Activated CD4-positive, CD25-positive, alpha-beta regulatory T cell treated with anti-CD3 and anti-CD28 coated beads, Interleukin-2, amount 50 U/mL, for 24 hours (primary cell): Measurements from ENCODE around the gene TMEM62.
"Not testable (repeated sequence)": the region's sequence is repeated elsewhere in the genome, so short reads cannot be mapped to it uniquely, and the experiment has no call there.

Experiments used
- ATAC-seq, 2 donors: fragments of 150-1000 bp; cut with Tn5 transposase; one replicate each; pipeline ENCODE4 v1.10.0; 2021; ENCODE audit warnings: mild to moderate bottlenecking in 1 of 2, moderate library complexity in 1 of 2

The TMEM62 gene

DNA sequence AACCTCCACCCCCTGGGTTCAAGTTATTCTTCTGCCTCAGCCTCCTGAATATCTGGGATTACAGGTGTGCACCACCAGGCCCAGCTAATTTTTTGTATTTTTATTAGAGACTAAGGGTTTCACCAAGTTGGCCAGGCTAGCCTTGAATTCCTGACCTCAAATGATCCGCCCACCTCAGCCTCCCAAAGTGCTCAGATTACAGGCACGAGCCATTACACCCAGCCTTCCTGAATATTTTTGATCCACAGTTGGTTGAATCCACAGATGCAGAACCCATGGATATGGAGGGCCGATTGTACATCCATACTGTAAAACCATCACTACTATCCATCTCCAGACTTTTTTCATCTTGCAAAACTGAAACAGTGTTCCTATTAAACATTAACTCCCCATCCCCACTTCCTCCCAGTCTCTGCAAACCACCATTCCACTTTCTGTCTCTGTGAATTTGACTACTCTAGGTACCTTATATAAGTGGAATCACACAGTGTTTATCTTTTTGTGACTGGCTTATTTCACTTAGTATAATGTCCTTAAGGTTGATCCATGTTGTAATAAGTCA lies 8.2 kb upstream of the TMEM62 start:
- ATAC-seq = no peak

DNA sequence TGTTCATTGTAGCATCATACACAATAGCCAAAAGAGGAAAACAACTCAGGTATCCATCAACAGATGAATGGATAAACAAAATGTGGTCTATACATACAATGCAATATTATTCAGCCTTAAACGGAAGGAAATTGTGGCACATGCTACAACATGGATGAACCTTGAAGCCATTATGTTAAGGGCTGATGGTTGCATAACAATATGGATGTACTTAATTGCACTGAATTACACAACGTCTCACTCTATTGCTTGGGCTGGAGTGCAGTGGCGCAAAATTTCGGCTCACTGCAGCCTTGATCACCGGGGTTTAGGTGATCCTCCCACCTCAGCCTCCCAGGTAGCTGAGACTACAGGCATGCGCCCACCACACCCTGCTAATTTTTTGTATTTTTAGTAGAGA lies 7.0 kb upstream of the TMEM62 start:
- ATAC-seq = no peak

DNA sequence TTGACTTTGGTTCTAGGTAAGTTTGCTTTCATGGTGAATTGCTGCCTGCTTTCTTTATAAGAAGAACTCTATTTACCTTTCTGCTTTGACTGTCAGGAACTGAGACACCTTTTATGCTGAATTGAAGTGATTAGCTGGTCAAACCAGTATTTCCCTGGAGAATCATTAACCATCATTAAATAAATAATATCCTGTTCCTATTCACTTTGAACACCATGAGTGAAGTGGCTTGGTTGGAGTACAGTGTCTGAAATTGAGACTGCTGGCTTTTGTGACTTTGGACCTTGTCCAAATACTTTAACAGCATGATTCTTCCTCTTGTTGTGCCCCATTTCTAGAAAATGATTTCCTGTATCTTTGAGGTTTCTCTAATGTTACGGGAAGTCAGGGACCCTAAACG lies 5.6 kb upstream of the TMEM62 start:
- no peak for ATAC-seq

DNA sequence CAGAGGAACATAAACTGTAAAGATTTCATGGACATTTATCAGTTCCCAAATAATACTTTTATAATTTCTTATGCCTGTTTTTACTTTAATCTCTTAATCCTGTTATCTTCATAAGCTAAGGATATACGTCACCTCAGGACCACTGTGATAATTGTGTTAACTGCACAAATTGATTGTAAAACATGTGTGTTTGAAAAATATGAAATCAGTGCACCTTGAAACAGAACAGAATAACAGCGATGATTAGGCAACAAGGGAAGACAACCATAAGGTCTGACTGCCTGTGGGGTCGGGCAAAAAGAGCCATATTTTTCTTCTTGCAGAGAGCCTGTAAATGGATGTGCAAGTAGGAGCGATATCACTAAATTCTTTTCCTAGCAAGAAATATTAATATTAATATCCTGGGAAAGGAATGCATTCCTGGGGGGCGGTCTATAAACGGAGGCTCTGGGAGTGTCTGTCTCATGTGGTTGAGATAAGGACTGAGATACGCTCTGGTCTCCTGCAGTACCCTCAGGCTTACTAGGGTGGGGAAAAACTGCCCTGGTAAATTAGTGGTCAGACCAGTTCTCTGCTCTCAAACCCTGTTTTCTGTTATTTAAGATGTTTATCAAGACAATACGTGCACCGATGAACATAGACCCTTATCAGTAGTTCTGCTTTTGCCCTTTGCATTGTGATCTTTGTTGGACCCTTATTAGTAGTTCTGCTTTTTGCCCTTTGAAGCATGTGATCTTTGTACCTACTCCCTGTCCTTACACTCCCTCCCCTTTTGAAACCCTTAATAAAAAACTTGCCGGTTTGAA lies 5.0 kb upstream of the TMEM62 start:
- ATAC-seq = not testable (repeated sequence)

DNA sequence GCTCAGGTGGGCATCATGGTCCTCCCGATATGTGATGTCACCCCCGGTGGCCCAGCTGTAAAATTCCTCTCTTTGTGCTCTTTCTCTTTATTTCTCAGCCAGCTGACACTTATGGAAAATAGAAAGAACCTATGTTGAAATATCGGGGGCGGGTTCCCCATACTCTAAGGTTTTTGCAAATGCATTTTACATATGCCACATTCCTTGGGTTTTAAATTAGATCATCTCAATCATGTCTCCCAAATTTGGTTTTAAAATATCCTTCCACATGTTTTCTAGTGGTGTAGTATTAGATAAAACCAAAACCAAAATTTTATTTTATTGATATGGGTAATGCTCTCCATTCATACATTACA lies 4.4 kb upstream of the TMEM62 start:
- no peak for ATAC-seq

DNA sequence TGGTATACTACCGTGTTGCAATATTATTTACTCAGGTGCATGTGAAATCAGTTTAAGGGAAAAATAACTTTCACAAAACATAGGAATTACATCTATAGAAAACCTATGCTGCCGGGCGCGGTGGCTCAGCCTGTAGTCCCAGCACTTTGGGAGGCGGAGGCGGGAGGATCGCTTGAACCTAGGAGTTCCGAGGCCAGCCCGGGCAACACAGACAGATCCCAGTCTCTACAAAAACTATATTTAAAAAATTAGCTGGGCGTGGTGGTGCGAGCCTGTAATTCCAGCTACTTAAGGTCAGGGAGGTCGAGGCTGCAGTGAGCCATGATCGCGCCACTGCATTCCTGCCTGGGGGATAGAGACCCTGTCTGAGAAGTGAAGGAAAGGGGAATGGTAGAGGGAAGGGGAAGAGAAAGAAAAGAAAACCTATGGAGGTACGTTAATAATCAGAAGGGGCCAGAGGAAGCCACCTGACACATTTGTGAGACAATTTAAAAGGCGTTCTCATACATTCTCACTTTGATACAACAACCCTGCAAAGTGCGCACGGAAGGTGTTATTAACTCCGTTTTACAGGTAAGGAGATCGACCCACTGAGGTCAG lies 456 bp upstream of the TMEM62 start:
- ATAC-seq = no peak

DNA sequence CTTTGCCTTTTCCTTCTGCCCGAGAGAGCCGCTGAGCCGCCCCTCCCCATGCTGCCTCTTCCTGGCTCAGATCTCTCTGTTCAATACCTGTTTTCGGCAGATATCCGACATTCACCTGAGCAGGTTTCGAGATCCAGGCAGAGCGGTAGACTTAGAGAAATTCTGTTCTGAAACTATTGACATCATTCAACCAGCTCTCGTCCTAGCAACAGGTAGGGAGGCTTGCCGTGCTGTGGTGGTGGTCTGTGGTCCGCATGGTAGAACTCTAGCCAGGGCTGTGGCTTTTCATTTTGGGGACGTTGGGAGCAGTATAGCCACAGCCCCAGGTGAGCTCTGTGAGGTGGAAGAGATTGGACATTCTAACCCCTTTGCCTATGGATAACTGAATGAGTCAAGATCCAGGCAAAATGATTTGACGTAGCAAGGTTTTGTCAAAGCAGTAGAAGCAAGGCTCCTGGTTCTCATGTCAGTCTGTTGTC lies 810 bp downstream of the TMEM62 start:
- ATAC-seq = peak; percentile 7 to 23

DNA sequence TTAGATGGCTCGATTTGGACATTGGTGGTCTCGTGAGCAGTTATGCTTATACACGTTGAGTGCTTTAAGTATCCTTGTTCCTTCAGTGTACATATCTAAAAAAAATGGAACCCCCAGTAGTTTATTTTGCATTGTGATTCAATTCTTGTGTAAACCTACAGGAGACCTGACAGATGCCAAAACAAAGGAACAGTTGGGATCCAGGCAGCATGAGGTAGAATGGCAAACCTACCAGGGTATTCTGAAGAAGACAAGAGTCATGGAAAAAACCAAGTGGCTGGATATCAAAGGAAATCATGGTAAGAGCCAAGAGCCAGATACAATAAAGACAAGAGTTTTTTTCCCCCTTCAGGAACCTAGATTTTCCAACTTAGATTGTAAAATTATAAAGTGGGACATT lies 2.0 kb downstream of the TMEM62 start:
- ATAC-seq = no peak

DNA sequence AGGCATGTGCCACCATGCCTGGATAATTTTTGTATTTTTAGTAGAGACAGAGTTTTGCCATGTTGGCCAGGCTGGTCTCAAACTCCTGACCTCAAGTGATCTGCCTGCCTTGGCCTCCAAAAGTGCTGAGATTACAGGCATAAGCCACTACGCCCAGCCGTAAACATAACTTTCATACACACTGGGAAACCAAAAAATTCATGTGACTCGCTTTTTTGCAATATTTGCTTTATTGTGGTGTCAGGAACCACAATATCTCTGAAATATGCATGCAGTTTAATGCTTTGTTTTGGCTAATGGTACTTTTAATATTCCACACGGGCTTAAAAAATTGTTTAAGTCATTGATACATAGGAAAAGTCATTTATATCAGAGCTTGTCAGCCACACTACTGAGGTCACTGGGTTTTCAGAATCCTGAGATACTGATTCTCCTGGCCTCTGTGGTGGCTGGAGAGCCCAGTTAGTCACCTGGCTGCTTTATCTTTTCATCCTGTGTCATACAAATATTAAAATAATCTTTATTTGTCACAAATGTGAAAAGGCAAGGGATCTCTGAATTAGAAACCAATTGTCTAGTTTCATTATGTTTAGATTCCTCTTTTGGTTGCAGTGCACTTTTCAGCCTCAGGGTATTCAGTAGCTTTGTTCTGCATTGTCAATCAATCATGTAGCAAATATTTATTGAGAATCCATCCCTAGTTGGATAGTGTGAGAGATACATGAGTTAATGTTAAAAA lies 10.0 kb downstream of the TMEM62 start:
- ATAC-seq = peak; percentile 69 to 88

DNA sequence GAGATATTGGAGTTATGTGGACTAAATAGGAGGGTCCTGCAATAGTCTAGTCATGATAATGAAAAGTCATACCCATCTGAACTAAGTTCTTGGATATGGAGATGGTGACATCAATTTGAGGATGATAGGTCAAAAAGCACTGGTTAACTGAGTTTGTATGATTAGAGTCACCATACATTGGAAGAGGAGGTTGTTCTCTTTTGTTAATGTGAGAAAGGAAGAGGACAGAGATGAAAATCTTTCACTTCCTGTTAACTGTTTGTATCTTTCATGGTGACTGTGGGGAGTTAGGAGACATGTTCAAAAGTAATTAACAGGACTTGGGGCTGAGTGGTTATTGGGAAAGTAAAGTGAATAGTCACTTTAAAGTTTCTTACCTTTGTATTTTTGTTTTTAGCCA lies 11.1 kb downstream of the TMEM62 start:
- no peak for ATAC-seq

DNA sequence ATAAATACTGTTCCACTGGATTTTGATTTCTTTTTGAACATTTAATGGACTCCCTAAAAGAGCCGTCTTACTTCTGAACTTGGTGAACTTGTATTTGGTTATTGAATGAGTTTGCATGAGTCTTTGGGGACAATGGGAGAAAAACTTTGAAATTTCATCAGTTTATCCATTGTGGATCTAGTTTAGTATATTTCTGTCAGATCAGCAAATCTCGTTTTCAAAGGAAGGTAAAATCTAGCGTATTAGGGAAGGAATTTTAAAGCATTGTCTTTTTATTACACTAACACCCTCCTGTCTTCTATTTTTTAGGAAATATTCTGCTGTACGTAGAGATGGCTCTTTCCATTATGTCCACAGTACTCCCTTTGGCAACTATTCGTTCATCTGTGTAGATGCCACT lies 12.8 kb downstream of the TMEM62 start:
- ATAC-seq = no peak

DNA sequence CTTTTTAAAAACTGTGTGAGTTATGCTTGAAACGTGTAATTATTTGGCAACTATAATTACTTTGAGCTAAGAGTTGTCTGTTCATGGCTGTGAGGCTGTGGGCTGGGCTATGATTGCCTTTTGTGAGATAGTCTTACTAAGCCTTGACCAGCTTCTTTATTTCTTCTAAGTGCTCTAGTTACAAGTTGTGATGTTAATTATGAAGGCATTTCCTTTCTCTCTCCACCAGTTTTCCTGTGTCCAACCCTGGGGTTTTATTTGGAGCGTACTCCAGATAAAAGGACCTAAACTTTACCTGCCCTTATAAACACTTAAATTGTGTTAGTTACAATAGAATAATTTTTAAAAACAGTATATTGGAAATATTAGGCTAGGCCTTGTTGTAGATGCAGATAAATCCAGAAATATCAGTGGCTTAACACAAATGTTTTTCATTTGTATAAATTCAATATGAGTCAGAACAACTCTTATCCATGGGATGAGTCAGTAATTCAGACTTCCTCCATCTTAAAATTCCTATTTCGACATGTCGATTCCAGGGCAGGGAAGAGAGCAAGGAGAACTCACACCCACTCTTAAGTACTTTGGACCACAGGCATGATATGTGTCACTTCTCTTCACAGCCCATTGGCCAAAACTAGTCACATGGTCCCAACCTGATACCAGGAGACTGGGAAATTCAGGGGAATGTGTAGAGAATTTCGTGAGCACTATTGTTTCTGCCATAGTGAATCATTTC lies 17.0 kb downstream of the TMEM62 start:
- ATAC-seq = no peak

DNA sequence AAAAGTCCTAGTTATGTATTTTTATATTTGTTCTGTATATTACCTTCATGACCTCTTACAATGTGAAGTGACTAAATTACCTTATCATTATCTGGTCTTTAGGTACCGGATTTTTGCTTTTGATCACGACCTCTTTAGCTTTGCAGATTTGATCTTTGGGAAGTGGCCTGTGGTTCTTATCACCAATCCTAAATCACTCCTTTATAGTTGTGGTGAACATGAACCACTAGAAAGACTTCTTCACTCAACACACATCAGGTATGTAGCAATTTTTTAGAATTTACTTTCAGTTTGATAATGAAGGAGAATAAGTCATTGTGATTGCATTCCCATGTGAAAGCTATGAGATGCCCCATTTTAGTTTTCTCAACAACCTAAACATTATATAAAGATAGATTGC lies 18.3 kb downstream of the TMEM62 start:
- ATAC-seq = peak in 1 of 2 donors; percentile 58

DNA sequence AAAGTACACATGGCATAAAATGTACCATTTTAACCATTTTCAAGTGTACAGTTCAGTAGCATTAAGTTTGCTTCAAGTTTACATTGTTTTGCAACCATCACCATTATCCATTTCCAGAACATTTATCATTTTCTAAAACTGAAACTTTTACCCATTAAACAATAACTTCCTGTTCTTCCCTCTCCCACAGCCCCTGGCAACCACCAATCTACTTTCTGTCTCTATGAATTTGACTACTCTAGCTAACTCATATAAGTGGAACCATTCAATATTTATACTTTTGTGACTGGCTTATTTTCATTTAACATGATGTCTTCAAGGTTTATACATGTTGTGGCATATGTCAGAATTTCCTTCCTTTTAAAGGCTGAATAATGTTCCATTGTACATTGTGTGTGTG lies 19.9 kb downstream of the TMEM62 start:
- ATAC-seq = no peak

DNA sequence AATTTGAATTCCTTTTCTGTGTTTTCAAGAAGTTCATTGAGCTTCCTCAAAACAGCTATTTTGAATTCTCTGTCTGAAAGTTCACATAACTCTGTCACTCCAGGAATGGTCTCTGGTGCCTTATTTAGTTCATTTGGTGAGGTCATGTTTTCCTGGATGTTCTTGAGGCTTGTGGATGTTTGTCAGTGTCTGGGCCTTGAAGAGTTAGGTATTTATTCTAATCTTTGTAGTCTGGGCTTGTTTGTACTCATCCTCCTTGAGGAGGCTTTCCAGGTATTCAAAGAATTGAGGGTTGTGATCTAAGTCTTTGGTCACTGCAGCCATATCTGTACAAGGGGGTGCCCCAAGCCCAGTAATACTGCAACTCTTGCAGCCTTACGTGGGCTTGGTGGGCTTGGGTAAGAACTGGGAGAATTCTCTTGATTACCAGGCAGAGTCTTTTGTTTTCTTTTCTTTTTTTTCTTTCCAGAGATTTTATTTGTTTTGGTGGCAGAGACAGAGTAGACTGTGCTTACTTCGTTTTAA lies 32.5 kb downstream of the TMEM62 start:
- ATAC-seq = no peak

DNA sequence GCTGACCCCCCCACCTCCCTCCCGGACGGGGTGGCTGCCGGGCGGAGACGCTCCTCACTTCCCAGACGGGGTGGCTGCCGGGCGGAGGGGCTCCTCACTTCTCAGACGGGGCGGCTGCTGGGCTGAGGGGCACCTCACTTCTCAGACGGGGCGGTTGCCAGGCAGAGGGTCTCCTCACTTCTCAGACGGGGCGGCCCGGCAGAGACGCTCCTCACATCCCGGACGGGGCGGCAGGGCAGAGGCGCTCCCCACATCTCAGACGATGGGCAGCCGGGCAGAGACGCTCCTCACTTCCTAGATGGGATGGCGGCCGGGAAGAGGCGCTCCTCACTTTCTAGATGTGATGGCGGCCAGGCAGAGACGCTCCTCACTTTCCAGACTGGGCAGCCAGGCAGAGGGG lies 33.9 kb downstream of the TMEM62 start:
- ATAC-seq = not testable (repeated sequence)

DNA sequence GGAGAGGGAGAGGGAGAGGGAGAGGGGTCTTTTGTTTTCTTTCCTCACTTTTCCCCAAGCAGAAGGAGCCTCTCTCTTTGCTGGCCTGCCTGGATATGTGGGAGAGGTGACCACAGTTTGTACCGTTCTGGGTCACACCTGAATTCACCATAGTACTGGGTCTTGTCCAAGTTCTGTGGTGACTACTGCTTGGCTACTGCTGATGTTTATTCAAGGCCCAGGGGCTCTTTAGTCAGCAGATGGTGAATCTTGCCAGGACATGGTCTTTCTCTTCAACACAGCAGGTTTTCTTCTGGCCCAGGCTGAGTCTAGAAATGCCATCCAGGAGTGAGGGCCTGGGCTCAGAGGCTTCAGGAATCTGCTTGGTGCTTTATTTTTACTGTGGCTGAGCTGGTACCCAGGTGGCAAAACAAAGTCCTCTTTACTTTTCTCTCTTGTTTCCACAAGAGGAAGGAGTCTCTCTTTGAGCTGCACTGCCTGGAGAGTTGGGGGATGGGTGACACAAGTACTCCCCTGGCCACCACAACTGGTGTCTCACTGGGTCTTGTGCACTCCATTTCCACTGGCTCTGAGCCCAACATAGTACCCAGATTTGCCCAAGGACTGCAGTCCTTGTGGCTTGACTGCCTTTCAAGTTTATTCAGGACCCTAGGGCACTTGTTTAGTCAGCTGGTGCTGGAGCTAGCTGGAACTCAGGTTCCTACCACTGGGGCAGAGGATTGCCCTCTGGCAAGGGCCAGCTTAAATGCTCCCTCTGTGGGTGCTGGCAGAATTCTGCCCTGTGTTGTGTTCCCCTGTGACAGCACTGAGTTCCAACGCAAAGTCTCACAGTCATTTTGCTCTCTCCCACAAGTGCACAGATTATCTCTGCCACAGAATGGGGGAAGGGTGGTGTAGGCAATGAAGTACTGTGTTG lies 35.1 kb downstream of the TMEM62 start:
- ATAC-seq = no peak

DNA sequence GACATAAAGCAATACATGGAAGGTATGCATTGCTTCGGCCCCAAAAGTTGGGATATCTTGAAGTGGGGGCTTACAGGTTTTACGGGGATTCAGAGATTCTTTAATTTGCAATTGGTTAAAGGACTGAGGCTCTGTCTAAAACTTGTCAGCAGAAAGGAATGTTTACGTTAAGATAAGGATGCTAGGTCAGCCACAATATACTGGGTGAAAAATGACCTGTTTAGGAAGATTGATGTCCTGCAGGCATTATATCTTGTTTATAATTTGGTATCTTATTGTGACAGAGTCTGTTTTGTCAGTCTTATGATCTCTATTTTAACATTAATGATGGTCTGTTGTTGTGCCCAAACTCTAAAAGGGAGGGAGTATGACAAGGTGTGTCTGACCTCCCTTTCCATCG lies 36.5 kb downstream of the TMEM62 start:
- no peak for ATAC-seq

DNA sequence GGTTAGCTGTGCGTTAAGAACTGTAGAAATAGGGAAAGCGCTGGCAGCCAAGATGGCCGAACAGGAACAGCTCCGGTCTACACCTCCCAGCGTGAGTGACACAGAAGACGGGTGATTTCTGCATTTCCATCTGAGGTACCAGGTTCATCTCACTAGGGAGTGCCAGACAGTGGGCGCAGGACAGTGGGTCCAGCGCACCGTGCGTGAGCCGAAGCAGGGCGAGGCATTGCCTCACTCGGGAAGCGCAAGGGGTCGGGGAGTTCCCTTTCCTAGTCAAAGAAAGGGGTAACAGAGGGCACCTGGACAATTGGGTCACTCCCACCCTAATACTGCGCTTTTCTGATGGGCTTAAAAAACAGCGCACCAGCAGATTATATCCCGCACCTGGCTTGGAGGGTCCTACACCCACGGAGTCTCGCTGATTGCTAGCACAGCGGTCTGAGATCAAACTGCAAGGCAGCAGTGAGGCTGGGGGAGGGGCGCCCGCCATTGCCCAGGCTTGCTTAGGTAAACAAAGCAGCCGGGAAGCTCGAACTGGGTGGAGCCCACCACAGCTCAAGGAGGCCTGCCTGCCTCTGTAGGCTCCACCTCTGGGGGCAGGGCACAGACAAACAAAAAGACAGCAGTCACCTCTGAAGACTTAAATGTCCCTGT lies 42.4 kb downstream of the TMEM62 start:
- not testable (repeated sequence) for ATAC-seq

DNA sequence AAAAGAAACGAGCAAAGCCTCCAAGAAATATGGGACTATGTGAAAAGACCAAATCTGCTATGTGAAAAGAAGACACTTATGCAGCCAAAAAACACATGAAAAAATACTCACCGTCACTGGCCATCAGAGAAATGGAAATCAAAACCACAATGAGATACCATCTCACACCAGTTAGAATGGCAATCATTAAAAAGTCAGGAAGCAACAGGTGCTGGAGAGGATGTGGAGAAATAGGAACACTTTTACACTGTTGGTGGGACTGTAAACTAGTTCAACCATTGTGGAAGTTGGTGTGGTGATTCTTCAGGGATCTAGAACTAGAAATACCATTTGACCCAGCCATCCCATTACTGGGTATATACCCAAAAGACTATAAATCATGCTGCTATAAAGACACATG lies 43.8 kb downstream of the TMEM62 start:
- ATAC-seq = not testable (repeated sequence)

DNA sequence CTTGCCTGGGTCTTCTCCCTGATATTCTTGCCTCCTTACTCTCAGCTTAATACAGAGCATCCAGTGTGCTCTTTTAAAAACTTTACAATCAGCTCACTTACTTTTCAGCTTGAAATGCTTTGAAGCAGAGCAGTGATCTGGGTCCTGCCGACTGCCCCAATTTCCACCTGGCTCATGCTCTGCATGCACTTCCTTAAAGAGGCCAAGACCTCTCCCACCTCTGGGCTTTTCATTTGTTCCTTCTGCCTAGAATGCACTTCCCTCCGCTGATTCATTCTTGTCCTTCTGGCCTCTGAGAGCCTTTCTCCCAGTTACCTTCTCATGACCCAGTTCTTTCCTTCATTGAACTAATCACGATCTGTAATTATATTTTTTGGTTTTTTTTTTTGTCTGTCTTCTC lies 49.9 kb downstream of the TMEM62 start:
- no peak for ATAC-seq
